Measurements from ENCODE around the gene TRAPPC11.
A peak's percentile ranks its signal among the peaks of the same experiment; 100 is the strongest.

TRAPPC11 gene

GRCh38 chr4:183637461-183637860, 21.6 kb upstream of the TRAPPC11 start:
- DNase-seq (ENCODE audit: low spot score) = no peak

- peak; percentile 63 for DNase-seq (ENCODE audit: low spot score)
These were observed 20.7 kb upstream of the TRAPPC11 start for GRCh38 chr4:183638436-183638835.

GRCh38 chr4:183639291-183639690, 19.8 kb upstream of the TRAPPC11 start:
- no peak for DNase-seq (ENCODE audit: low spot score)

DNA sequence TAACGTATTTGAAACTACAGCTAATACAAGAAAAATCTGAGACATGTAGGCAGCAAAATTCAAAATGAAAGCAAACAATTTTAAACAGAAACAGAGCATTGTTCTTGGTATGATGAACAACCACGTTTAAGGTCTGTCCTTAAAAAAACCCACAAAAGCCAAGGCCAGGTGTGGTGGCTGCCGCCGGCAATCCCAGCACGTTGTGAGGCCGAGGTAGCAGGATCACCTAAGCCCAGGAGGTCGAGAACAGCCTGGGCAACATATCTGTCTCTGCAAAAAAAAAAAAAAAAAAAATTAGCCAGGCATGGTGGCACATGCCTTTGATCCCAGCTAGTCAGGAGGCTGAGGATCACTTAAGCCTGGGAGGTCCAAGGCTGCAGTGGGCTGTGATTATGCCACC, 13.8 kb upstream of the TRAPPC11 start:
- DNase-seq (ENCODE audit: low spot score) = no peak

DNA sequence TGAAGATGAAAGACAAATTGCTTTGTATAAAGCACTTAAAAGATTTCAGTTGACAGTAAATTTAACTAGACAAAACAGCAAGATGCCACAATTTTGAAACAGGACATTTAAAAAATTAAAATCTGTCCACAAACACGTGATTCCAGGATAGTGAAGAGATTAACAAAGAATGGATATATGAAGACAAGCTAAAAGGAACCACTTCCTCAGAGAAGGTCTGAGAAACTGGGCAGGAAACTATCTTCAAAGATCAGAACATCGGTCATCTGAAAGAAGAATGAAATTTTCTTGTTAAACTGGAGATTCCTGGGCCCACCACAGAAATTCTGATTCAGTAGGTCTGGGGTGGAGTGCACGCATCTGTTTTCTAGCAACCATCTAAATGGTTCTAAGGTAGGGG, 1.5 kb upstream of the TRAPPC11 start:
- DNase-seq (ENCODE audit: low spot score) = peak; percentile 16

- peak; percentile 53 for DNase-seq (ENCODE audit: low spot score)
These were observed 598 bp upstream of the TRAPPC11 start for GRCh38 chr4:183658362-183659028.

DNA sequence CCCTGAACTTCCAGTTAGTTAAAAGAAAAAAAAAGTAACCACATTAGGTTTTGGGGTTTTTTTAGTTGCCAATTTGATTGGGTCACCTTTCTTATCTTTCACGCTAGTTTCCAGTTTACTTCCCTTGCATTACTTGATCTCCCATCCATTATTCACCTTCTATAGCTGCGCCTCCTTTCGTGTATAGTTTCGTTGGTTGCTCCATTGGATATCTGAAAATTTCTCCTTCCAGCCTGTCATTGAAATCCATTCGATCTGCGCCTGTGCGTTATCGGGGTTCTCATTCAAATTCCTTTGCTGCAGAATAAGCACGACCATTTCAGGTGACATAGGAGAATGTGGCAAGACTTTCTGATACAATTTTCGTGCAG, 764 bp downstream of the TRAPPC11 start:
- DNase-seq (ENCODE audit: low spot score) = peak; percentile 12

GRCh38 chr4:183666088-183666487, 7.0 kb downstream of the TRAPPC11 start:
- no peak for DNase-seq (ENCODE audit: low spot score)

GRCh38 chr4:183670251-183670650, 11.2 kb downstream of the TRAPPC11 start:
- no peak for DNase-seq (ENCODE audit: low spot score)

DNA sequence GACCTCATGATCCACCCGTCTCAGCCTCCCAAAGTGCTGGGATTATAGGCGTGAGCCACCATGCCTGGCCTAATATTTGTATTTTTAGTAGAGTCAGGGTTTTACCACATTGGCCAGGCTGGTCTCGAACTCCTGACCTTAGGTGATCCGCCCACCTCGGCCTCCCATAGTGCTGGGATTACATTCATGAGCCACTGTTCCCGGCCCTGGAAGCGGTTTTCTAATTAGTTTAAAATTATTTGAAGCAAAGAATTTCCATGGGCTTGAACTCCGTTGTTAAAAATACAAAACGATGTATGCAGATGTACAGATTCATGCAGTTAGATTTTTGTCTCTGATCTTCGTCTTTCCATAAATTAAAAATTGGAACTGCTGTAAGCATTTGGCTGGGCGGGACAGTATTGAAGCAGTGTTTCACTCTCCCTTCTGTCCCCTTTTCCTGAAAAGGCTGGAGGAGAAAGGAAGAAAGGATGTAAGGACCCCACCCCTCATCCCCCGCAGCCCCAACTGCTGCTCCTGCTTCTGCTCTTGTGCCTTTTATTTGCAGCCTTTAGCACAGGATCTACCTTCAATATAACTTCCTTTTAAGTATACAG, 12.0 kb downstream of the TRAPPC11 start:
- no peak for DNase-seq (ENCODE audit: low spot score)

DNA sequence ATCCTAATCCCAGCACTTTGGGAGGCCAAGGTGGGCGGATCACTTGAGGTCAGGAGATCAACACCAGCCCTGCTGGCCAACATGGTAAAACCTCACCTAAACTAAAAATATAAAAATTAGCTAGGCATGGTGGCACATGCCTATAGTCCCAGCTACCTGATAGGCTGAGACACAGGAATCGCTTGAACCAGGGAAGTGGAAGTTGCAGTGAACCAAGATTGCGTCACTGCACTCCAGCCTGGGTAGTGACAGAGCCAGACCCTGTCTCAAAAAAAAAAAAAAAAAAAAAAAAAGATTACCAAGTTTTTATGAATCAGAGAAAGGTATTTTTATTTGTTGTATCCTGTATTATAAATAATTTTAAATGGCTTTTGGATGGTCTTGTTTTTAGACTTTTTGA, 15.1 kb downstream of the TRAPPC11 start:
- DNase-seq (ENCODE audit: low spot score) = no peak

DNA sequence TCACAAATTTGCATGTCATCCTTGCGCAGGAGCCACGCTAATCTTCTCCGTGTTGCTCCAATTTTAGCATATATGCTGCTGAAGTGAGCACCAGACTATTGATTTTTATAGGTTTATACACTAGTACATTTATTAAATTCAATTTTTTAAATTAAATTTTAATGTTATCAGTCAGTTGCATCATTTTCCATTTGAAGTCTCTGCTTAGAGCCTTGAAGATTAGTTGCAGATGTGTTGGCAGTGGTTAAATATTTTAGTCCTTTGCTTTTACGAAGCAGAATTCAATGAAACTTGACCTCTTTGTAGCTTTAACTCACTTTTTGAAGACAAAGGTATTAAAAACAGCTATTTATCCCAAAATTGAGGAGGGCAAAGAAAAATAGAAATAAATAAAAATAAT, 16.5 kb downstream of the TRAPPC11 start:
- DNase-seq (ENCODE audit: low spot score) = peak; percentile 20

GRCh38 chr4:183681119-183681518, 22.0 kb downstream of the TRAPPC11 start:
- DNase-seq (ENCODE audit: low spot score) = no peak

GRCh38 chr4:183686461-183686860, 27.4 kb downstream of the TRAPPC11 start:
- DNase-seq (ENCODE audit: low spot score) = no peak

DNA sequence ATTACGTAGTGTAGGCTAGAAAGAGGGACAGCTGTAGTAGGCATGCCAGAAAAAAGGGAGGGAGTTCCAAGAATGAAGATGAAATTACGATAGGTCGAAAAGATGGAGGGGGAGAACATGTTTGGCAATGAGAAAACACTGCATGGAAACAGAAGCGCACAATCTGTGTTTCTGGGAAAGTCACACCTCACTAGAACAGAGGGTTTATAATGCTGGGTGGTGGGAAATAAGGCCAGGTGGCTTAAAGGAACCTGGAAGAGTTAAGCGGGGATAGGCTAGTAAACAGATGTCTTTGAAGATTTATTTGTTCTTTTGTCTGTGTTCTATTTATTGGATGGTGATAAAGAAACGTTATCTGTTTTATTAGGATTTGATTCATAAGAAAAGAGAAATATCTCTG, 29.1 kb downstream of the TRAPPC11 start:
- DNase-seq (ENCODE audit: low spot score) = no peak

DNA sequence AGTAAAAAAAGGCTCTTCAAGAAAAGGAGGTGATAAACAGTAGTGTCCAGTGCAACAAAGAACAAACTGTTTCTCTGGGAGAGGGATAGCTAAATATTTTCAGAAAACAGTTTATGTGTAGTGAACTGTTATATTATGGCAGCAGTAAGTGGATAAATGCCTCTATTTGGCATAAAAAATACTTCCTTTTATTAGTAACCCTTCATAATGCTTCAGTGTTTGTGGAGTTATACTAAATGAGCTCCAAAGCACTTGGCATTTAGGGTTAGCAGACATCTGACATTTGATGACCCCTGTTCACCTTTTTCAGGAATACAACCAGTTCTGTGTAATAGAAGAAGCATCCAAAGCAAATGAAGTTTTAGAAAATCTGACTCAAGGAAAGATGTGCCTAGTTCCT, 31.9 kb downstream of the TRAPPC11 start:
- DNase-seq (ENCODE audit: low spot score) = no peak

DNA sequence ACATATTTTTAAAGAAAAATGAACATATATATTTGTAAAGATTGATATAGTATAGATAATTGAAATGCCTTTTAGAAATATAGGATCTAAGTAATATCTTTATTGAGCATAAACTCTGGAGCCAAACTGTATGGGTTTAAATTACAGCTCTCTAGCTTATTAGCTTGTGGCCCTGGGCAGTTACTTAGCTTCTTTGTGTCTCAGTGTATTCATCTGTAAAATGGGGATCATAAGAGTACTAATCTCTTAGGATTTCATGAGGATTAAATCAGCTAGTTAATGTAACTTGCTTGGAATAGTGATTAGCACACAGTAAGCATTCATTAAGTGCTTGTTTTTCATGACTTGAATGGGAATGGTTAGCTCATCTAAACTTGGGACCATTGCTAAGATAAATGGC, 32.8 kb downstream of the TRAPPC11 start:
- no peak for DNase-seq (ENCODE audit: low spot score)

DNA sequence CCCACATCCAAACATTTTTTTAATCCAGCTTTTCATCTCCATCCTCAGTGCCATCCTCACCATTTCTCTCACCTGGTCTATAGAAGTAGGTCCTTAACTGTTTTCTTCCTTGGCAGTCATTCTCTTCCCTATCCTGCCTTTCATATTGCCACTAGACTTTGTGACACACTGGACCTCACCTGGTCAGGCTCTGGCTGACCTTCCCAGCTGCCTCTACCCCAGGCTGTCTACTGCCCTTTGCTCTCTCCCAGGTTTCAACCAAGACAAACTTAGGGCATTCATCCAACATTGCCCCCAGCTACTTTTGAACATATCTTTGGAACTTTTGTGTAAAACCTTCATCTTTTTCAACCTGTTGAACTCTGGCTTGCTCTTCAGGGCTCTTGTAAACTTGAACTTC, 39.8 kb downstream of the TRAPPC11 start:
- no peak for DNase-seq (ENCODE audit: low spot score)

- DNase-seq (ENCODE audit: low spot score) = no peak
These were observed 41.3 kb downstream of the TRAPPC11 start for GRCh38 chr4:183700407-183700806.

GRCh38 chr4:183702492-183702891, 43.4 kb downstream of the TRAPPC11 start:
- no peak for DNase-seq (ENCODE audit: low spot score)

GRCh38 chr4:183714626-183715025, 55.5 kb downstream of the TRAPPC11 start:
- no peak for DNase-seq (ENCODE audit: low spot score)

- DNase-seq (ENCODE audit: low spot score) = no peak
These were observed 57.2 kb downstream of the TRAPPC11 start for GRCh38 chr4:183716302-183716701.

GRCh38 chr4:183718876-183719275, 59.8 kb downstream of the TRAPPC11 start:
- no peak for DNase-seq (ENCODE audit: low spot score)
